Astrocyte (in vitro differentiated cells and primary cell): Measurements from ENCODE around the gene RIMS4. TPM values are rescaled to one million over a fixed set of nuclear protein-coding genes. Genes with fewer than 3 reads are reported as not detected.

Experiments used
- DNase-seq: peaks from one replicate; pipeline ENCODE4 v3.0.0-alpha.2; 2010; ENCODE audit warnings: low read depth
- FAIRE-seq: peaks from 2 replicates; lab custom pipeline; 2011; peaks lifted over from hg19 to GRCh38; lab: Jason Lieb, UNC
- H2AFZ ChIP-seq: 2 replicates; pipeline ENCODE4 v1.6.0; 2012; ENCODE audit warnings: low read depth, low read length, inconsistent platforms
- H3K27ac ChIP-seq: 2 replicates; pipeline ENCODE4 v1.5.1; 2011; ENCODE audit warnings: low read depth, low read length, inconsistent platforms
- H3K27me3 ChIP-seq: 2 replicates; pipeline ENCODE4 v1.6.0; 2011; ENCODE audit warnings: low read length, inconsistent platforms; ENCODE audit not compliant: insufficient read depth
- H3K36me3 ChIP-seq: 2 replicates; pipeline ENCODE4 v1.5.1; 2011; ENCODE audit warnings: low read length, inconsistent platforms; ENCODE audit not compliant: insufficient read depth
- H3K4me1 ChIP-seq: 2 replicates; pipeline ENCODE4 v1.5.1; 2011; ENCODE audit warnings: low read length, inconsistent platforms; ENCODE audit not compliant: insufficient read depth
- H3K4me2 ChIP-seq: 2 replicates; pipeline ENCODE4 v1.6.0; 2012; ENCODE audit warnings: low read length, inconsistent platforms
- H3K4me3 ChIP-seq: 2 replicates; pipeline ENCODE4 v1.5.1; 2011; ENCODE audit warnings: low read depth, mild to moderate bottlenecking, low read length, inconsistent platforms; ENCODE audit not compliant: insufficient read depth
- H3K79me2 ChIP-seq: 2 replicates; pipeline ENCODE4 v1.6.0; 2012; ENCODE audit warnings: mild to moderate bottlenecking, low read length, inconsistent platforms; ENCODE audit not compliant: insufficient read depth
- H3K9ac ChIP-seq: 2 replicates; pipeline ENCODE4 v1.6.0; 2012; ENCODE audit warnings: mild to moderate bottlenecking, low read length, inconsistent platforms
- H3K9me3 ChIP-seq: 2 replicates; pipeline ENCODE4 v1.5.1; 2012; ENCODE audit warnings: low read depth, mild to moderate bottlenecking, low read length, inconsistent platforms; ENCODE audit not compliant: insufficient read depth
- H4K20me1 ChIP-seq: 2 replicates; pipeline ENCODE4 v1.6.0; 2012; ENCODE audit warnings: low read length, inconsistent platforms; ENCODE audit not compliant: insufficient read depth
- H3K27ac Mint-ChIP-seq: one replicate; pipeline ENCODE4 v1.8.0; 2021; ENCODE audit warnings: mild to moderate bottlenecking, mixed read lengths; ENCODE audit not compliant: unreplicated experiment
- H3K27me3 Mint-ChIP-seq: one replicate; pipeline ENCODE4 v1.8.0; 2021; ENCODE audit warnings: low read depth, mixed read lengths; ENCODE audit not compliant: unreplicated experiment
- H3K36me3 Mint-ChIP-seq: one replicate; pipeline ENCODE4 v1.8.0; 2021; ENCODE audit warnings: low read depth, mixed read lengths; ENCODE audit not compliant: unreplicated experiment
- H3K4me1 Mint-ChIP-seq: one replicate; pipeline ENCODE4 v1.8.0; 2021; ENCODE audit warnings: low read depth, mixed read lengths; ENCODE audit not compliant: unreplicated experiment
- H3K4me3 Mint-ChIP-seq: one replicate; pipeline ENCODE4 v1.8.0; 2021; ENCODE audit warnings: mild to moderate bottlenecking, moderate library complexity, mixed read lengths; ENCODE audit not compliant: unreplicated experiment
- H3K9me3 Mint-ChIP-seq: one replicate; pipeline ENCODE4 v1.8.0; 2021; ENCODE audit warnings: mild to moderate bottlenecking, mixed read lengths; ENCODE audit not compliant: unreplicated experiment
- EZH2 ChIP-seq: IDR thresholded peaks from 2 replicates; pipeline ENCODE4 v1.6.1; 2012; ENCODE audit warnings: mild to moderate bottlenecking, low read length, inconsistent platforms; ENCODE audit not compliant: insufficient read depth
- total RNA-seq: library from RNA; stranded (reverse); gene quantifications from 2 replicates; pipeline ENCODE4 v1.2.1, GENCODE V29; 2021
- TF ChIP-seq, protein P1 (sequence below): IDR thresholded peaks from 2 replicates; pipeline ENCODE4 v1.5.1; 2011; ENCODE audit warnings: low read depth, mild to moderate bottlenecking, inconsistent platforms, low read length, moderate library complexity; ENCODE audit not compliant: insufficient read depth

The RIMS4 gene
- total RNA-seq, 1 donor from 2014 or later: 0.48 TPM

DNA sequence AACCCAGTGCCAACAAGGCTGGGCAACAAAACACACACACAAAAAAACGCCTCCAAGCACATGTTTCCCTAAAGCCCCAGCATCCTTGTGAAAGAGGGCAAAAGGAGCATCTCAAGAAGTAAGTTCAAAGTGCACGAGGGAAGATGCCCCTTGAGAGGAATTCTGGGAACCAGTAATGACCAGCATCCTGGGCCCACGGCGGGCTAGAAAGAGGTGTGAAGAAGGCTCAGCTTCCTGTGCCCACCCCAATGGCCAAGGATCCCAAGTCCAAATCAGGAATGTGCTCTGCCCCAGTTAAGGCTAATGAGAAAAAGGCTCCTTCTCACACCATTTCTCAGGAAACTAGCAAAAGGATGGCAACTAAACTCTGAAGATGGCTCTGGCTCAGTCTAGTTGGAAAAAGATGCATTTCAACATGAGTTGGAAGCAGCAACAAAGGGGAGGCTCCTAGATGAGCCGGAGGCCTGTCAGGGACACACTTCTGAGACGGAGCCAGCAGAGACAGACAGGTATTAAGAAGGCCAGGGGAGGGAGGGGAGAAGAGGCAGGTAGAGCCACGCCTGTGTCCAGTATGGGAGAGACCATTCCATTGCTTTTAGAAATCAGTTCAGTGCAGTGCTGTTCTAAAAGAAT is 3.2 kb downstream of the RIMS4 start:
- peaks cover 5% of the 10 kb centered on the region for H3K9me3 ChIP-seq
- Mint-ChIP-seq H3K27ac (no peak overlapping the region), H3K36me3 (peaks cover 6% of the 10 kb centered on the region), H3K9me3 (peaks cover 10% of the 10 kb centered on the region), H3K4me3 (no peak overlapping the region), H3K4me1 (no peaks in the 10 kb centered on the region), H3K27me3 (peaks cover 83% of the 10 kb centered on the region)
- peaks cover 3% of the 10 kb centered on the region for H4K20me1 ChIP-seq
- H3K79me2 ChIP-seq: no peaks in the 10 kb centered on the region
- DNase-seq (no peak), FAIRE-seq (no peak)
- no peak overlapping the region for H2AFZ ChIP-seq
- no peaks in the 10 kb centered on the region for H3K36me3 ChIP-seq
- H3K4me1 ChIP-seq: no peaks in the 10 kb centered on the region
- no peak overlapping the region for H3K27ac ChIP-seq
- no peak for TF ChIP-seq EZH2
- TF ChIP-seq, protein P1, sequence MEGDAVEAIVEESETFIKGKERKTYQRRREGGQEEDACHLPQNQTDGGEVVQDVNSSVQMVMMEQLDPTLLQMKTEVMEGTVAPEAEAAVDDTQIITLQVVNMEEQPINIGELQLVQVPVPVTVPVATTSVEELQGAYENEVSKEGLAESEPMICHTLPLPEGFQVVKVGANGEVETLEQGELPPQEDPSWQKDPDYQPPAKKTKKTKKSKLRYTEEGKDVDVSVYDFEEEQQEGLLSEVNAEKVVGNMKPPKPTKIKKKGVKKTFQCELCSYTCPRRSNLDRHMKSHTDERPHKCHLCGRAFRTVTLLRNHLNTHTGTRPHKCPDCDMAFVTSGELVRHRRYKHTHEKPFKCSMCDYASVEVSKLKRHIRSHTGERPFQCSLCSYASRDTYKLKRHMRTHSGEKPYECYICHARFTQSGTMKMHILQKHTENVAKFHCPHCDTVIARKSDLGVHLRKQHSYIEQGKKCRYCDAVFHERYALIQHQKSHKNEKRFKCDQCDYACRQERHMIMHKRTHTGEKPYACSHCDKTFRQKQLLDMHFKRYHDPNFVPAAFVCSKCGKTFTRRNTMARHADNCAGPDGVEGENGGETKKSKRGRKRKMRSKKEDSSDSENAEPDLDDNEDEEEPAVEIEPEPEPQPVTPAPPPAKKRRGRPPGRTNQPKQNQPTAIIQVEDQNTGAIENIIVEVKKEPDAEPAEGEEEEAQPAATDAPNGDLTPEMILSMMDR: no peak
- H3K9ac ChIP-seq: no peak overlapping the region
- H3K27me3 ChIP-seq: peaks cover 65% of the 10 kb centered on the region
- no peak overlapping the region for H3K4me3 ChIP-seq
- no peak overlapping the region for H3K4me2 ChIP-seq

DNA sequence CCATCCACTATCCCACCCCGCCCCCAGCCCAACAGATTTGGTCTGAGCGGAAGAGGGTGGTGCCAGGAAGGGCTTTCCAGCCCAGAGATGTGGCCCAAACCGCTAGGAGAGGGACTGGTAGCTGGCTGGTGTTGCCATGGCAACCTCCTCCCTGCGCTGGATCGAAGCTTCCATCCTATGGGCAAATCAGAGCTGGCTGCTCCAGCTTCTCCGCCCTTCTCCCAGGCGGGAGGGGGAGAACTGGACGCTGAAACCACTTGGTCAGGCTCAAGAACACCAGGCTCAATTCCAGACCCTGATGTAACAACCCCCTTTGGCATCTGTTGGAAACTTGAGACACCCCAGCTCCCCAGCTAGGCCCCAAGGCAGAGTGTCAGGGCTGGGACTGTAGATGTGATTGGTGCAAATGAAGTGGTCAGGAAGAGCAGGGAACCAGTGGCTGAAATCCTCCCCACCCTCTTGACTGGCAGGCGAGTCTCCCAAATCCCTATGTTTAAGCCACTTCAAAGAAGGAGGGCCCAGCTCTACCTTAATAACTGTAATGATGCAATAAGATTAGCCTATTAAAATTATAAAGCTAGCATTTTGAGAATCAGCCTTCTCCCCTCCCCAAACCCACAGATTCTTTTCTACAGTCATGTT is 4.2 kb downstream of the RIMS4 start:
- Histone ChIP-seq H3K4me3 (no peak overlapping the region), H3K9me3 (no peaks in the 10 kb centered on the region), H3K36me3 (no peaks in the 10 kb centered on the region), H3K79me2 (no peaks in the 10 kb centered on the region), H3K4me1 (no peaks in the 10 kb centered on the region), H4K20me1 (peaks cover 3% of the 10 kb centered on the region), H3K27me3 (peaks cover 56% of the 10 kb centered on the region), H2AFZ (no peak overlapping the region), H3K27ac (no peak overlapping the region), H3K9ac (no peak overlapping the region), H3K4me2 (no peak overlapping the region)
- TF ChIP-seq EZH2: no peak
- TF ChIP-seq, protein P1: no peak
- peaks cover 6% of the 10 kb centered on the region for H3K9me3 Mint-ChIP-seq
- H3K4me1 Mint-ChIP-seq: no peaks in the 10 kb centered on the region
- H3K27ac Mint-ChIP-seq: no peak overlapping the region
- peaks cover 2% of the 10 kb centered on the region for H3K36me3 Mint-ChIP-seq
- FAIRE-seq (no peak), DNase-seq (peak; percentile 19)
- H3K4me3 Mint-ChIP-seq: no peak overlapping the region
- peaks cover 73% of the 10 kb centered on the region for H3K27me3 Mint-ChIP-seq
